Liver (tissue), 9 donors: ENCODE results near the gene SURF1. TPM values are rescaled to one million over a fixed set of nuclear protein-coding genes. Genes with fewer than 3 reads are reported as not detected.
"Not testable (repeated sequence)": the region's sequence is repeated elsewhere in the genome, so short reads cannot be mapped to it uniquely, and the experiment has no call there.

Experiments
- DNase-seq: peaks from one replicate; pipeline ENCODE4 v3.0.0-alpha.2; 2017; ENCODE audit warnings: low spot score
- H3K27ac ChIP-seq, 2 donors: one replicate each; pipeline ENCODE4 v1.7.0; 2013; ENCODE audit warnings: inconsistent platforms in 2 of 2, low read length in 2 of 2, control low read depth in 1 of 2, low read depth in 1 of 2, mild to moderate bottlenecking in 1 of 2
- H3K27me3 ChIP-seq, 4 donors: one replicate each; pipeline versions ENCODE4 v1.6.1 to v1.7.0; 2013; ENCODE audit warnings: low read length in 3 of 4, inconsistent platforms in 1 of 4, mild to moderate bottlenecking in 1 of 4, moderate library complexity in 1 of 4; ENCODE audit not compliant: control insufficient read depth in 4 of 4, insufficient read depth in 4 of 4
- H3K36me3 ChIP-seq, 4 donors: one replicate each; pipeline versions ENCODE4 v1.6.1 to v1.7.0; 2013; ENCODE audit warnings: low read length in 3 of 4, mild to moderate bottlenecking in 3 of 4, low read depth in 1 of 4, moderate library complexity in 1 of 4; ENCODE audit not compliant: control insufficient read depth in 4 of 4, insufficient read depth in 3 of 4
- H3K4me1 ChIP-seq, 4 donors: one replicate each; pipeline versions ENCODE4 v1.6.1 to v1.7.0; 2013; ENCODE audit warnings: low read length in 3 of 4, mild to moderate bottlenecking in 3 of 4, moderate library complexity in 1 of 4; ENCODE audit not compliant: control insufficient read depth in 4 of 4, insufficient read depth in 4 of 4
- H3K4me3 ChIP-seq, 3 donors: one replicate each; pipeline versions ENCODE4 v1.6.1 to v1.7.0; 2013; ENCODE audit warnings: low read length in 3 of 3, control low read depth in 1 of 3, low read depth in 1 of 3, mild to moderate bottlenecking in 1 of 3
- H3K9ac ChIP-seq, 2 donors: one replicate each; pipeline ENCODE4 v1.7.0; 2013; ENCODE audit warnings: low read length in 2 of 2, mild to moderate bottlenecking in 2 of 2, moderate library complexity in 2 of 2, control low read depth in 1 of 2, low read depth in 1 of 2
- H3K9me3 ChIP-seq, 4 donors: one replicate each; pipeline versions ENCODE4 v1.6.1 to v1.7.0; 2013; ENCODE audit warnings: low read length in 3 of 4; ENCODE audit not compliant: control insufficient read depth in 4 of 4
- ATF3 ChIP-seq: IDR thresholded peaks from 2 replicates; pipeline ENCODE4 v1.6.1; 2016; ENCODE audit warnings: antibody characterized with exemption
- CTCF ChIP-seq: fragments of 150-350 bp; IDR thresholded peaks from 2 replicates; pipeline ENCODE4 v1.5.1; 2017; ENCODE audit warnings: improper control_type of control experiment, low read depth, low read length; ENCODE audit not compliant: missing input control
- FOXA1 ChIP-seq: IDR thresholded peaks from 2 replicates; pipeline ENCODE4 v1.6.1; 2016; ENCODE audit warnings: antibody characterized with exemption
- FOXA2 ChIP-seq: IDR thresholded peaks from 2 replicates; pipeline ENCODE4 v1.6.1; 2016; ENCODE audit warnings: antibody characterized with exemption
- HNF4A ChIP-seq, 2 donors: conservative IDR thresholded peaks; 2 replicates each; pipeline ENCODE4 v1.6.1; 2016; ENCODE audit warnings: antibody characterized with exemption in 2 of 2, mild to moderate bottlenecking in 2 of 2
- JUND ChIP-seq, 2 donors: IDR thresholded peaks; 2 replicates each; pipeline ENCODE4 v1.6.1; 2016; ENCODE audit warnings: antibody characterized with exemption in 2 of 2
- NR2F2 ChIP-seq: IDR thresholded peaks from 2 replicates; pipeline ENCODE4 v1.6.1; 2016; ENCODE audit warnings: antibody characterized with exemption
- RAD21 ChIP-seq, 2 donors: IDR thresholded peaks; 2 replicates each; pipeline ENCODE4 v1.6.1; 2016; ENCODE audit warnings: antibody characterized with exemption in 2 of 2, mild to moderate bottlenecking in 2 of 2
- REST ChIP-seq: IDR thresholded peaks from 2 replicates; pipeline ENCODE4 v1.6.1; 2016; ENCODE audit warnings: antibody characterized with exemption, mild to moderate bottlenecking
- RXRA ChIP-seq, 2 donors: IDR thresholded peaks; 2 replicates each; pipeline ENCODE4 v1.6.1; 2017 to 2018; ENCODE audit warnings: antibody characterized with exemption in 2 of 2, mild to moderate bottlenecking in 1 of 2
- SP1 ChIP-seq: IDR thresholded peaks from 2 replicates; pipeline ENCODE4 v1.6.1; 2018; ENCODE audit warnings: antibody characterized with exemption, mild to moderate bottlenecking
- YY1 ChIP-seq: IDR thresholded peaks from 2 replicates; pipeline ENCODE4 v1.6.1; 2016; ENCODE audit warnings: antibody characterized with exemption, mild to moderate bottlenecking
- ZBTB33 ChIP-seq: IDR thresholded peaks from 2 replicates; pipeline ENCODE4 v1.6.1; 2016; ENCODE audit warnings: antibody characterized with exemption
- WGBS: extraction: QIAGEN DNeasy Blood & Tissue Kit; methylation state at CpG from one replicate; pipeline ENCODE4 v1.1.7; 2013; 5-methylcytosine and 5-hydroxymethylcytosine counted together
- polyA plus RNA-seq, 2 donors: library from polyadenylated mRNA; stranded (reverse) in 1 of 2; unstranded in 1 of 2; fragments of 200-250 nt in 1 of 2; fragments of >200 nt in 1 of 2; fragmentation: Nextera tagmentation in 1 of 2; extraction: Ambion mirVana in 1 of 2; gene quantifications; one replicate each; pipeline versions ENCODE4 v1.2.1 to v1.2.3, GENCODE V29; 2013 to 2015
- total RNA-seq, 2 donors: library from RNA; depleted of rRNA; stranded (reverse); fragments of >200 nt; gene quantifications; one replicate each; pipeline ENCODE4 v1.2.3, GENCODE V29; 2014
- donor health status: healthy.
- donor health status: healthy.
- donor health status: healthy.
- donor health status: healthy.
- donor health status: healthy.

The SURF1 gene
- total and polyA plus RNA-seq, 4 donors = 20.7 to 106 (median 50.5) TPM

GRCh38 chr9:133317551-133317950 lies 38.7 kb downstream of the SURF1 start:
- not testable (repeated sequence) for H3K27ac ChIP-seq, H3K27me3 ChIP-seq, DNase-seq, H3K4me1 ChIP-seq, H3K9me3 ChIP-seq, H3K4me3 ChIP-seq, H3K9ac ChIP-seq, H3K36me3 ChIP-seq
- WGBS = 85% methylated on average over 13 of the region's 13 CpGs

GRCh38 chr9:133315997-133316396 lies 40.3 kb downstream of the SURF1 start:
- Histone ChIP-seq H3K27ac (no peak overlapping the region), H3K4me3 (no peak overlapping the region), H3K27me3 (no peaks in the 10 kb centered on the region), H3K9me3 (no peaks in the 10 kb centered on the region), H3K4me1 (no peaks in the 10 kb centered on the region), H3K9ac (no peak overlapping the region), H3K36me3 (no peaks in the 10 kb centered on the region)
- TF ChIP-seq YY1 = no peak
- no peak for TF ChIP-seq JUND (IDR thresholded peaks at IDR 0.05)
- no peak for TF ChIP-seq ZBTB33
- TF ChIP-seq HNF4A (conservative IDR thresholded peaks at IDR 0.05) = no peak
- TF ChIP-seq RAD21 (IDR thresholded peaks at IDR 0.05) = no peak
- TF ChIP-seq RXRA (IDR thresholded peaks at IDR 0.05) = no peak
- TF ChIP-seq FOXA2 = no peak
- no peak for TF ChIP-seq NR2F2
- no peak for TF ChIP-seq SP1
- no peak for TF ChIP-seq ATF3
- 75% methylated on average over 2 of the region's 2 CpGs for WGBS
- no peak for DNase-seq

GRCh38 chr9:133309608-133310007 lies 46.7 kb downstream of the SURF1 start:
- no peaks in the 10 kb centered on the region for H3K36me3 ChIP-seq
- H3K27me3 ChIP-seq = no peaks in the 10 kb centered on the region
- no peak for DNase-seq
- no peak overlapping the region for H3K9ac ChIP-seq
- no peaks in the 10 kb centered on the region for H3K4me1 ChIP-seq
- H3K9me3 ChIP-seq = no peaks in the 10 kb centered on the region
- TF ChIP-seq JUND (IDR thresholded peaks at IDR 0.05) = no peak
- TF ChIP-seq SP1 = no peak
- WGBS = 78% methylated on average over 6 of the region's 6 CpGs
- no peak overlapping the region for H3K4me3 ChIP-seq
- no peak overlapping the region for H3K27ac ChIP-seq

GRCh38 chr9:133307301-133307700 lies 49.0 kb downstream of the SURF1 start:
- Histone ChIP-seq H3K9ac (no peak overlapping the region), H3K4me1 (no peaks in the 10 kb centered on the region), H3K36me3 (no peaks in the 10 kb centered on the region), H3K27me3 (no peaks in the 10 kb centered on the region), H3K4me3 (no peak overlapping the region), H3K27ac (no peak overlapping the region), H3K9me3 (no peaks in the 10 kb centered on the region)
- TF ChIP-seq HNF4A (conservative IDR thresholded peaks at IDR 0.05) (no peak), REST (no peak), SP1 (no peak), JUND (IDR thresholded peaks at IDR 0.05) (no peak), ZBTB33 (no peak), FOXA1 (no peak), RAD21 (IDR thresholded peaks at IDR 0.05) (no peak), CTCF (no peak)
- WGBS = 74% methylated on average over 16 of the region's 16 CpGs
- DNase-seq = no peak
